OCI-LY1 (cell line): ENCODE measurements around the gene PIK3R1.

ENCODE experiments used
- H2AFZ ChIP-seq: fragments of 200-600 bp; sonication (generic), shearing (Covaris generic); 2 replicates; pipeline ENCODE4 v1.6.0; 2014; ENCODE audit warnings: antibody characterized with exemption, mild to moderate bottlenecking, low read length
- H3F3A ChIP-seq: fragments of 200-600 bp; sonication (generic), shearing (Covaris generic); 2 replicates; pipeline ENCODE4 v1.6.0; 2014; ENCODE audit warnings: mild to moderate bottlenecking, antibody characterized with exemption, low read length, moderate library complexity; ENCODE audit not compliant: insufficient read depth
- H3K27ac ChIP-seq: fragments of 200-600 bp; sonication (generic); 2 replicates; pipeline ENCODE4 v1.5.1; 2014; ENCODE audit warnings: low read length, mixed run types, mild to moderate bottlenecking, low read depth; ENCODE audit not compliant: poor library complexity, severe bottlenecking
- H3K27me3 ChIP-seq: fragments of 200-600 bp; sonication (generic); 2 replicates; pipeline ENCODE4 v1.6.0; 2014; ENCODE audit warnings: antibody characterized with exemption, mild to moderate bottlenecking, low read length, moderate library complexity; ENCODE audit not compliant: insufficient read depth
- H3K36me3 ChIP-seq: fragments of 200-600 bp; sonication (generic); 2 replicates; pipeline ENCODE4 v1.6.1; 2014; ENCODE audit warnings: mild to moderate bottlenecking, antibody characterized with exemption, low read length, moderate library complexity, mixed read lengths; ENCODE audit not compliant: insufficient read depth
- H3K4me1 ChIP-seq: fragments of 200-600 bp; sonication (generic); 2 replicates; pipeline ENCODE4 v1.5.1; 2014; ENCODE audit warnings: mild to moderate bottlenecking, low read length, moderate library complexity; ENCODE audit not compliant: insufficient read depth, severe bottlenecking
- H3K4me2 ChIP-seq: fragments of 200-600 bp; sonication (generic), shearing (Covaris generic); 2 replicates; pipeline ENCODE4 v1.6.1; 2014; ENCODE audit warnings: low read length
- H3K4me3 ChIP-seq: fragments of 200-600 bp; sonication (generic); 2 replicates; pipeline ENCODE4 v1.5.1; 2014; ENCODE audit warnings: low read length, low read depth, mild to moderate bottlenecking, mixed read lengths; ENCODE audit not compliant: poor library complexity, severe bottlenecking
- H3K79me2 ChIP-seq: fragments of 200-600 bp; shearing (Covaris generic); 2 replicates; pipeline ENCODE4 v1.6.1; 2016; ENCODE audit warnings: mixed run types, low read length, mixed read lengths; ENCODE audit not compliant: insufficient read depth
- H3K9ac ChIP-seq: fragments of 200-600 bp; sonication (generic), shearing (Covaris generic); 2 replicates; pipeline ENCODE4 v1.6.1; 2014; ENCODE audit warnings: mild to moderate bottlenecking, low read length, mixed read lengths
- H3K9me2 ChIP-seq: fragments of 200-600 bp; sonication (generic), shearing (Covaris generic); 2 replicates; pipeline ENCODE4 v1.6.1; 2014; ENCODE audit warnings: low read depth, mild to moderate bottlenecking, low read length, mixed read lengths
- H3K9me3 ChIP-seq: fragments of 200-600 bp; shearing (Covaris generic); 2 replicates; pipeline ENCODE4 v1.6.1; 2014; ENCODE audit warnings: low read length, mixed read lengths
- H4K20me1 ChIP-seq: fragments of 200-600 bp; sonication (generic), shearing (Covaris generic); 2 replicates; pipeline ENCODE4 v1.6.0; 2016; ENCODE audit warnings: mild to moderate bottlenecking, low read length; ENCODE audit not compliant: insufficient read depth
- CTCF ChIP-seq: fragments of 200-600 bp; sonication (generic), shearing (Covaris generic); IDR thresholded peaks from 2 replicates; pipeline ENCODE4 v1.5.1; 2017; ENCODE audit warnings: mild to moderate bottlenecking, antibody characterized with exemption, low read length, moderate library complexity, mixed read lengths
- EZH2 ChIP-seq: fragments of 200-600 bp; sonication (generic), shearing (Covaris generic); IDR thresholded peaks from 2 replicates; pipeline ENCODE4 v1.8.0; 2017; ENCODE audit warnings: borderline replicate concordance, mixed run types, mild to moderate bottlenecking, antibody characterized with exemption, low read length, moderate library complexity, mixed read lengths

The PIK3R1 gene

DNA sequence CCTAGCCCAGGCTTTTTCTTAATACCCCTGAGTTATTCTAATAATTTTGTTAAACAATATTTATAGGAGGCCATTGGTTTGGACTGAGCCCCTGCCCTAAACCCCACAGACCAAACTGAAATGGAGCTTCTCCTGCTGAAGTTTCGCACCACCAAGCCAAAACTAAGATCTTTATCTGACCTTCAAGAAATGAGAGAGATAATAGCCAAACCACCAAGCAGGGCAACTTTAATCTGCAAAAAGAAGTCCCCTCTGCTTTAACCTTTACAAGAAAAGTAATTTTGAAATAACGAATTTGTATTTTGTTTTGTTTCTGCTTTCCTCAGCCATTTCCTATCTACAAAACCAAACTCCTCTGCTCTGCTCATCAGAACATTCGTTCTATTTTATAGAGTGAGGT lies 125.5 kb downstream of the PIK3R1 start:
- Histone ChIP-seq H3K36me3 (no peaks in the 10 kb centered on the region), H3K4me1 (no peaks in the 10 kb centered on the region), H3K27me3 (no peaks in the 10 kb centered on the region)

DNA sequence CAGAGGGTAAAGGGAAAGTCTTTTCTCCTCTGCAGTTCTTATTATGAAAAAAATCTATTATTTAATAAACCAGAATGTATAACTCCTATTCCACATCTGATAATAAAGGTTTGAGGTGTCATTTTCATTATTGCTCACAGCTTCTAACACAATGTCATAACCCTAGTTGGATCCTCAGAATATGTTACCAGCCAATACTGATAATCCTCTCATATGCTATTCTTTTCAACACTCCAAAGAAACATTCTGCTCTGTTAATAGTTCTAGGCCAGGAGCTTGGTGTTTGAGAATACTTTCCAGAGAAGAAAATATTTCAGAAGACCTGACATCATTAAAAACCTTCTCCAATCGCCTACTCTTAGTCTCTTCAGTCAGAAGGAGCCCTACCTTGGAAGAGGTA lies 127.1 kb downstream of the PIK3R1 start:
- Histone ChIP-seq H3K9ac (no peak overlapping the region), H3K4me3 (no peak overlapping the region), H2AFZ (no peak overlapping the region), H3K4me1 (no peaks in the 10 kb centered on the region), H3K27ac (no peak overlapping the region), H3K79me2 (no peaks in the 10 kb centered on the region), H3K9me2 (no peaks in the 10 kb centered on the region), H3K36me3 (no peaks in the 10 kb centered on the region), H4K20me1 (no peaks in the 10 kb centered on the region), H3K4me2 (no peak overlapping the region), H3K27me3 (no peaks in the 10 kb centered on the region), H3F3A (no peaks in the 10 kb centered on the region), H3K9me3 (no peaks in the 10 kb centered on the region)
- TF ChIP-seq EZH2 (no peak), CTCF (no peak)

More for the DNA sequence above, 125.5 kb downstream of the PIK3R1 start:
- no peak overlapping the region for H3K27ac ChIP-seq
- TF ChIP-seq CTCF, result no peak
- no peak for TF ChIP-seq EZH2
- no peaks in the 10 kb centered on the region for H3F3A ChIP-seq
- H3K4me2 ChIP-seq, result no peak overlapping the region
- H3K79me2 ChIP-seq, result no peaks in the 10 kb centered on the region
- H3K4me3 ChIP-seq, result no peak overlapping the region
- no peaks in the 10 kb centered on the region for H3K9me3 ChIP-seq
- H3K9ac ChIP-seq, result no peak overlapping the region
- H2AFZ ChIP-seq, result no peak overlapping the region
- H3K9me2 ChIP-seq, result no peaks in the 10 kb centered on the region
- H4K20me1 ChIP-seq, result no peaks in the 10 kb centered on the region

- H3K79me2 ChIP-seq, result no peaks in the 10 kb centered on the region
- H3K4me3 ChIP-seq, result no peak overlapping the region
- H3F3A ChIP-seq, result no peaks in the 10 kb centered on the region
- H3K27me3 ChIP-seq, result no peaks in the 10 kb centered on the region
- no peaks in the 10 kb centered on the region for H3K9me3 ChIP-seq
- H4K20me1 ChIP-seq, result no peaks in the 10 kb centered on the region
- no peaks in the 10 kb centered on the region for H3K9me2 ChIP-seq
- H3K27ac ChIP-seq, result no peak overlapping the region
- no peak overlapping the region for H3K4me2 ChIP-seq
- H3K4me1 ChIP-seq, result no peaks in the 10 kb centered on the region
- no peak overlapping the region for H2AFZ ChIP-seq
- H3K36me3 ChIP-seq, result no peaks in the 10 kb centered on the region
- no peak overlapping the region for H3K9ac ChIP-seq
- TF ChIP-seq EZH2 (no peak), CTCF (no peak)
Measured at GRCh38 chr5:68343421-68343826, 127.9 kb downstream of the PIK3R1 start.
